Stimulated activated memory B cell treated with anti-CD40 and anti-IgM and Interleukin-4, amounts not matched to agents 10 μg/mL and 1 μg/mL and 100 μg/mL, for 72 hours (primary cell): ENCODE data around the gene PPP2R3B.
A peak's percentile ranks its signal among the peaks of the same experiment; 100 is the strongest.

Source experiments
- ATAC-seq: fragments of 150-1000 bp; cut with Tn5 transposase; 2 replicates; pipeline ENCODE4 v1.10.0; 2021
- H3K27ac Mint-ChIP-seq: one replicate; pipeline ENCODE4 v1.8.0; 2022; ENCODE audit warnings: mild to moderate bottlenecking, mixed read lengths
- H3K27me3 Mint-ChIP-seq: one replicate; pipeline ENCODE4 v1.8.0; 2022; ENCODE audit warnings: mixed read lengths
- H3K36me3 Mint-ChIP-seq: one replicate; pipeline ENCODE4 v1.8.0; 2022; ENCODE audit warnings: mixed read lengths
- H3K4me1 Mint-ChIP-seq: one replicate; pipeline ENCODE4 v1.8.0; 2022; ENCODE audit warnings: mixed read lengths
- H3K4me3 Mint-ChIP-seq: one replicate; pipeline ENCODE4 v1.8.0; 2022; ENCODE audit warnings: mild to moderate bottlenecking, moderate library complexity, mixed read lengths
- H3K9me3 Mint-ChIP-seq: one replicate; pipeline ENCODE4 v1.8.0; 2022; ENCODE audit warnings: mixed read lengths

PPP2R3B gene

GRCh38 chrX:318068-318738, 68.5 kb downstream of the PPP2R3B start:
- Mint-ChIP-seq H3K4me1 (peaks cover 27% of the 10 kb centered on the region), H3K27me3 (no peaks in the 10 kb centered on the region)
- ATAC-seq, result peak; percentile 82

GRCh38 chrX:317424-318067, 69.2 kb downstream of the PPP2R3B start:
- Mint-ChIP-seq H3K9me3 (peaks cover 3% of the 10 kb centered on the region), H3K4me1 (peaks cover 20% of the 10 kb centered on the region), H3K4me3 (peak overlapping the region; percentile 79), H3K27ac (peak overlapping the region; percentile 79), H3K27me3 (no peaks in the 10 kb centered on the region), H3K36me3 (peaks cover 32% of the 10 kb centered on the region)
- no peak for ATAC-seq

More at GRCh38 chrX:318068-318738, 68.5 kb downstream of the PPP2R3B start:
- Mint-ChIP-seq H3K4me3 (peak overlapping the region; percentile 79), H3K9me3 (peaks cover 3% of the 10 kb centered on the region), H3K27ac (peak overlapping the region; percentile 79), H3K36me3 (peaks cover 25% of the 10 kb centered on the region)

- Mint-ChIP-seq H3K36me3 (peaks cover 41% of the 10 kb centered on the region), H3K4me3 (peak overlapping the region; percentile 58), H3K4me1 (peaks cover 18% of the 10 kb centered on the region), H3K27me3 (no peaks in the 10 kb centered on the region), H3K27ac (peak overlapping the region; percentile 79), H3K9me3 (peaks cover 3% of the 10 kb centered on the region)
- no peak for ATAC-seq
Observed at GRCh38 chrX:316351-317325, 70.1 kb downstream of the PPP2R3B start.

GRCh38 chrX:314781-315595, 71.7 kb downstream of the PPP2R3B start:
- ATAC-seq, result no peak
- H3K27me3 Mint-ChIP-seq, result no peaks in the 10 kb centered on the region
- H3K27ac Mint-ChIP-seq, result no peak overlapping the region
- H3K36me3 Mint-ChIP-seq, result peaks cover 56% of the 10 kb centered on the region
- H3K4me1 Mint-ChIP-seq, result peaks cover 8% of the 10 kb centered on the region
- no peak overlapping the region for H3K4me3 Mint-ChIP-seq
- peaks cover 3% of the 10 kb centered on the region for H3K9me3 Mint-ChIP-seq

- no peak for ATAC-seq
- Mint-ChIP-seq H3K4me3 (no peak overlapping the region), H3K36me3 (peaks cover 65% of the 10 kb centered on the region), H3K9me3 (peaks cover 3% of the 10 kb centered on the region), H3K4me1 (peaks cover 6% of the 10 kb centered on the region), H3K27ac (no peak overlapping the region), H3K27me3 (no peaks in the 10 kb centered on the region)
Observed at GRCh38 chrX:314049-314448, 72.7 kb downstream of the PPP2R3B start.

GRCh38 chrX:313546-313945, 73.2 kb downstream of the PPP2R3B start:
- peaks cover 66% of the 10 kb centered on the region for H3K36me3 Mint-ChIP-seq
- H3K4me3 Mint-ChIP-seq, result no peak overlapping the region
- no peak for ATAC-seq
- peaks cover 6% of the 10 kb centered on the region for H3K4me1 Mint-ChIP-seq
- no peak overlapping the region for H3K27ac Mint-ChIP-seq
- H3K9me3 Mint-ChIP-seq, result peaks cover 3% of the 10 kb centered on the region
- H3K27me3 Mint-ChIP-seq, result no peaks in the 10 kb centered on the region

- Mint-ChIP-seq H3K27ac (no peak overlapping the region), H3K27me3 (no peaks in the 10 kb centered on the region), H3K4me1 (peaks cover 2% of the 10 kb centered on the region), H3K4me3 (no peak overlapping the region), H3K9me3 (peaks cover 1% of the 10 kb centered on the region), H3K36me3 (peaks cover 67% of the 10 kb centered on the region)
- no peak for ATAC-seq
Observed at GRCh38 chrX:312621-313331, 73.9 kb downstream of the PPP2R3B start.

- H3K36me3 Mint-ChIP-seq, result peaks cover 74% of the 10 kb centered on the region
- H3K4me1 Mint-ChIP-seq, result no peaks in the 10 kb centered on the region
- H3K27ac Mint-ChIP-seq, result no peak overlapping the region
- H3K9me3 Mint-ChIP-seq, result no peaks in the 10 kb centered on the region
- H3K27me3 Mint-ChIP-seq, result no peaks in the 10 kb centered on the region
- peak; percentile 28 for ATAC-seq
- no peak overlapping the region for H3K4me3 Mint-ChIP-seq
Observed at GRCh38 chrX:311156-312129, 75.3 kb downstream of the PPP2R3B start.

GRCh38 chrX:310621-311155, 76.0 kb downstream of the PPP2R3B start:
- no peaks in the 10 kb centered on the region for H3K4me1 Mint-ChIP-seq
- no peaks in the 10 kb centered on the region for H3K27me3 Mint-ChIP-seq
- H3K4me3 Mint-ChIP-seq, result no peak overlapping the region
- no peaks in the 10 kb centered on the region for H3K9me3 Mint-ChIP-seq
- no peak for ATAC-seq
- no peak overlapping the region for H3K27ac Mint-ChIP-seq
- H3K36me3 Mint-ChIP-seq, result peaks cover 77% of the 10 kb centered on the region

GRCh38 chrX:308821-309520, 77.7 kb downstream of the PPP2R3B start:
- H3K36me3 Mint-ChIP-seq, result peaks cover 81% of the 10 kb centered on the region
- no peaks in the 10 kb centered on the region for H3K9me3 Mint-ChIP-seq
- ATAC-seq, result no peak
- no peaks in the 10 kb centered on the region for H3K27me3 Mint-ChIP-seq
- no peak overlapping the region for H3K27ac Mint-ChIP-seq
- H3K4me3 Mint-ChIP-seq, result no peak overlapping the region
- no peaks in the 10 kb centered on the region for H3K4me1 Mint-ChIP-seq

- peaks cover 74% of the 10 kb centered on the region for H3K36me3 Mint-ChIP-seq
- no peak overlapping the region for H3K4me3 Mint-ChIP-seq
- no peak for ATAC-seq
- H3K27me3 Mint-ChIP-seq, result no peaks in the 10 kb centered on the region
- no peak overlapping the region for H3K27ac Mint-ChIP-seq
- no peaks in the 10 kb centered on the region for H3K4me1 Mint-ChIP-seq
- no peaks in the 10 kb centered on the region for H3K9me3 Mint-ChIP-seq
Observed at GRCh38 chrX:307261-308111, 79.2 kb downstream of the PPP2R3B start.
